HG03558 (cell line): ENCODE measurements around the gene CCDC184.
"Not testable (repeated sequence)": the region's sequence is repeated elsewhere in the genome, so short reads cannot be mapped to it uniquely, and the experiment has no call there.

Experiments
- ATAC-seq: cut with Tn5 transposase; IDR thresholded peaks from one replicate; pipeline ENCODE4 v1.9.1; 2021; ENCODE audit warnings: moderate number of reproducible peaks; ENCODE audit not compliant: unreplicated experiment; ENCODE audit errors: extremely low read depth

CCDC184 gene

GRCh38 chr12:48201516-48201915, 18.1 kb downstream of the CCDC184 start:
- ATAC-seq: no peak

- ATAC-seq: no peak
These were observed 19.3 kb downstream of the CCDC184 start for GRCh38 chr12:48202766-48203165.

DNA sequence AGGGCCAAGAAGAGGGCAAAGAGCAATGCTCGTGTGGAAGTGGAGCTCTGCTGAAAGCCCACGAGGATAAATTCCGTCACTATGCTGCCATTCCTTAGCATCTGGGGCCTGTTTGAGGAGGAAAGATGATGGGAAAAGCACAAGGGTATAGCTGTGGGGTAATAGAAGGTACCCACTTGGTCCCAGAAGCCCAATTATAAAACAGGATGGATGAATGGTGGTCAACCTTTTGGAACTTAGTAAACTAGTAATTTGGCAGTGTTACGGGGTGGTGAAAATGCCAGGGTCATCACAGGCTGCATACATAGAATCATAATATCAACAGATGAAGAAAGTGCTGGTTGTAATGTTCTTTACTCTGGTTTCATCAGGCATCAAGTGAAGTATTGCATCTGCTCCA, 19.7 kb downstream of the CCDC184 start, which contains the start of gene OR10AD1:
Gene OR10AD1, minus strand, starts transcription at position 101 of the 400 bp plus-strand sequence. Its CDS starts 0 bp downstream, at position 101.
- ATAC-seq: no peak

DNA sequence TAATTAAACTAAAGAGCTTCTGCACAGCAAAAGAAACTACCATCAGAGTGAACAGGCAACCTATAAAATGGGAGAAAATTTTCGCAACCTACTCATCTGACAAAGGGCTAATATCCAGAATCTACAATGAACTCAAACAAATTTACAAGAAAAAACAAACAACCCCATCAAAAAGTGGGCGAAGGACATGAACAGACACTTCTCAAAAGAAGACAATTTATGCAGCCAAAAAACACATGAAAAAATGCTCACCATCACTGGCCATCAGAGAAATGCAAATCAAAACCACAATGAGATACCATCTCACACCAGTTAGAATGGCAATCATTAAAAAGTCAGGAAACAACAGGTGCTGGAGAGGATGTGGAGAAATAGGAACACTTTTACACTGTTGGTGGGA, 26.1 kb downstream of the CCDC184 start:
- not testable (repeated sequence) for ATAC-seq

- ATAC-seq: no peak
These were observed 33.3 kb downstream of the CCDC184 start for GRCh38 chr12:48216785-48217184.

DNA sequence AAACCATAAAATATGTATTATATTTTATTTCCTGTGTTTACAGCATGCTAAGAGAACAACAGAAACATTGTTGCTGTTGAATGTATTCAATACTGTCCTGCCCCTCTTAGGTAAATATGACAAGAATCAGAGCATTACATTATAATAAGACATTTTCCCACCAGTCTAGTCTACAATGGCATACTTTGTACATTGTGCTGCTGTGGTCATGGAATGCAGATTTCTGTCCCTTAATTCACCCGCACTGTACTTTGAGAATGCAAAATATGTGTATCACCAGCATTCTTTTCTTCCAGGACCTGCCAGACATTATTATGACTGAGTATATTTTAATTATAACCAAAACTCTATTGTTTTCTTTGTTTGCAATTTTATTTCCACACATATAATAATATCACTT, 36.2 kb downstream of the CCDC184 start:
- no peak for ATAC-seq

- ATAC-seq: no peak
These were observed 37.3 kb downstream of the CCDC184 start for GRCh38 chr12:48220701-48221100.

DNA sequence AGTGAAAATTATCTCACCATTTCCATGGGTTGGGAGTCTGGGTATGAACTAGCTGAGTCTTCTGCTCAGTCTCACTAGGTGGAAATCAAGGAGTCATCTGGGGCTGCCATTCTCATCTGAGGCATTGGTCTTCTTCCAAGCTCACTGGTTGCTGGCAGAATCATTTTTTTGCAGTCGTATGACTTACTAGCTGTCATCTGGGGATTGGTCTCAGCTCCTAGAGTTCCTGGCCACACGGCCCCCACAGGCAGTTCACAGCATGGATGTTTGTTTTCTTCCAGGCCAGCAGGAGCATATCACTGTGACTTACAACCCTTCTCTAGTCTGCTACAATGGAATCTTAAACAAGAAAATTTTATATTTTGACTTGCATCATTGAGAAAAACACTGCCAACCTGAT, 38.2 kb downstream of the CCDC184 start:
- ATAC-seq: no peak

- ATAC-seq: not testable (repeated sequence)
These were observed 41.1 kb downstream of the CCDC184 start for GRCh38 chr12:48224533-48224932.

DNA sequence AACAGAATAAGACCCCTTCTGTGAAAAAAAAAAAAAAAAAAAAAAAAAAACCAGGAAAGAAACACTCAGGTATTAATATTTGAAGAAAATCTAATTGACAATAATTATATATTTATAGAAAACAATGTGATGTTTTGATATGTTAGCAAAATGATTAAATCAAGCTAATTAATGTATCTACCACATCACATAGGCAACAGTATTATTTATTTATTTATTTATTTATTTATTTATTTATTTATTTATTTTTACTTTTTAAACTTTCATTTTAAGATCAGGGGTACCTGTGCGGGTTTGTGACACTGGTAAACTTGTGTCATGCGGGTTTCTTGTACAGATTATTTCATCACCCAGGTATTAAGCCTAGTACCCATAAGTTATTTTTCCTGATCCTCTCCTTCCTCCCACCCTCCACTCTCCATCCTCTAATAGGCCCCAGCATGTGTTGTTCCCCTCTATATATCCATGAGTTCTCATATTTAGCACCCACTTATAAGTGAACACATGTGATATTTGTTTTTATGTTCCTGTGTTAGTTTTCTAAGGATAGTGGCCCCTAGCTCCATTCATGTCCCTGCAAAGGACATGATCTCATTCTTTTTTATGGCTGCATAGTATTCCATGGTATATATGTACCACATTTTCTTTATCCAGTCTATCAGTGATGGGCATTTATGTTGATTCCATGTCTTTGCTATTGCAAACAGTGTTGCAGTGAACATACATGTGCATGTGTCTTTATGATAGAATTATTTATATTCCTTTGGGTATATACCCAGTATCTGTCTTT, 47.9 kb downstream of the CCDC184 start:
- not testable (repeated sequence) for ATAC-seq
